GM18502 (cell line): Measurements from ENCODE around the gene PIWIL4.

Experiments used
- ATAC-seq: cut with Tn5 transposase; IDR thresholded peaks from one replicate; pipeline ENCODE4 v1.9.1; 2021; ENCODE audit warnings: mild to moderate bottlenecking; ENCODE audit not compliant: unreplicated experiment, poor library complexity

PIWIL4 gene

GRCh38 chr11:94656968-94657367 is 89.8 kb downstream of the PIWIL4 start:
- no peak for ATAC-seq

GRCh38 chr11:94657629-94658028 is 90.5 kb downstream of the PIWIL4 start:
- no peak for ATAC-seq

GRCh38 chr11:94658386-94658785 is 91.2 kb downstream of the PIWIL4 start:
- ATAC-seq, result no peak

- no peak for ATAC-seq
Observed at GRCh38 chr11:94658888-94659287, 91.7 kb downstream of the PIWIL4 start.

GRCh38 chr11:94661444-94661843 is 94.3 kb downstream of the PIWIL4 start:
- no peak for ATAC-seq

GRCh38 chr11:94662065-94662779 is 95.1 kb downstream of the PIWIL4 start:
- no peak for ATAC-seq

- ATAC-seq, result no peak
Observed at GRCh38 chr11:94662846-94663390, 95.8 kb downstream of the PIWIL4 start.

- no peak for ATAC-seq
Observed at GRCh38 chr11:94664346-94664745, 97.2 kb downstream of the PIWIL4 start.

- ATAC-seq, result no peak
Observed at GRCh38 chr11:94665116-94665659, 98.0 kb downstream of the PIWIL4 start.

- no peak for ATAC-seq
Observed at GRCh38 chr11:94666792-94667721, 99.9 kb downstream of the PIWIL4 start.

- no peak for ATAC-seq
Observed at GRCh38 chr11:94668212-94668793, 101.1 kb downstream of the PIWIL4 start.

GRCh38 chr11:94669023-94669422 is 101.9 kb downstream of the PIWIL4 start:
- no peak for ATAC-seq
